ENCODE measurements around the gene CAMK2D. TPM values are rescaled to one million over a fixed set of nuclear protein-coding genes. Genes with fewer than 3 reads are reported as not detected.

The CAMK2D gene
- total and polyA plus RNA-seq, 2 experiments from 2014 or later: 4.9 to 14.6 TPM

DNA sequence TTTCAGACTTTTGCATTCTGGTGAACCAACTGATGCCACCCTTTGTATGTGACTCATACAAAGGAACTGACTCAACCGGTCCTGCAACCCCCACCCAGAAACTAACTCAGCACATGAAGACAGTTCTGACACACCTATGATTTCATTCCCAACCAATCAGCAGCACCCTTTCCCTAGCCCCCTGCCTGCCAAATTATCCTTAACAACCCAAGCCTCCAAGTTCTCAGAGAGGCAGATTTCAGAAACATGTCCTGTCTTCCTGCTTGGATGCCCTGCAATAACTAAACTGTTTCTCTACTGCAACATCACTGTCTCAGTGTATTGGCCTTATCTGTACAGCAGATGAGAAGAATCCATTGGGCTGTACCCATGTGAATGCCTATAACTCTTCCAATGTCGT is 284.7 kb downstream of the CAMK2D start (continued):
- no peak for TF ChIP-seq ZNF462 (CRISPR knock-in tag; IDR thresholded peaks at IDR 0.05)

DNA sequence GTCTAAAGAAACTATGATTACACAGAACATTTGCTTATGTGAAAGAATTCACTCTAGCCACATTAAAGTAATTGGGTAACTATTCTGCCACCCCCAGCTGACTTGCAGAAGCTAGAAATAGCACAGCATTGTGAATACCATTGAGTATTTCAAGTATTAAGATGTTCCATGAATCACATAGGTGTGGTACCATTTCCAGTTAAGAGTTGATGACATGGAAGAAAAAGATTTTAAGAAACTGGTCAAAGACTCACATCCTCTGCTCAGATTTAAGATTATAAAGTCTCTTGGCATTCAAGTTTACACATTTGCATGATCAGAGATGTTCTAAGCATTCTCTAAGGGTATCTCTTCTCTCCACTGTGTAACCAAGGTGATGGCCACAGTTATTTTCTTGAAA is 287.5 kb downstream of the CAMK2D start:
- peaks cover 19% of the 10 kb centered on the region; the same call in 2 of the 3 replicates for H3K36me3 Mint-ChIP-seq (ENCODE audit: low read depth)
- no peaks in the 10 kb centered on the region for H3K79me2 ChIP-seq (replicated peaks; ENCODE audit: insufficient read depth)
- H3K4me1 Mint-ChIP-seq: peaks cover 22% of the 10 kb centered on the region
- H3K27ac ChIP-seq (ENCODE audit: low read depth): no peak overlapping the region
- peaks cover 12% of the 10 kb centered on the region for H3K4me1 ChIP-seq (ENCODE audit: insufficient read depth)
- peaks cover 9% of the 10 kb centered on the region for H3K27me3 Mint-ChIP-seq (ENCODE audit: insufficient read depth, low read depth, poor library complexity)
- peaks cover 9% of the 10 kb centered on the region; the same call in 1 of the 2 replicates for H3K9me2 ChIP-seq (ENCODE audit: insufficient read depth)
- no peak overlapping the region for H3K4me2 ChIP-seq
- no peak for ATAC-seq
- H3K36me3 ChIP-seq (ENCODE audit: insufficient read depth): 0 out of 2 replicates have a peak, but pooled peaks cover 5% of the 10 kb centered on the region
- no peak overlapping the region for H3K4me3 Mint-ChIP-seq
- H2AFZ ChIP-seq: no peak overlapping the region
- peaks cover 12% of the 10 kb centered on the region for H3K9me3 Mint-ChIP-seq
- H3K27ac Mint-ChIP-seq: no peak overlapping the region
- no peak overlapping the region for H3K4me3 ChIP-seq
- no peak for DNase-seq (ENCODE audit: low spot score)
- no peaks in the 10 kb centered on the region for H3K27me3 ChIP-seq (ENCODE audit: insufficient read depth)
- H4K20me1 ChIP-seq (replicated peaks; ENCODE audit: insufficient read depth): no peaks in the 10 kb centered on the region
- no peaks in the 10 kb centered on the region for H3F3A ChIP-seq (replicated peaks; ENCODE audit: low read depth)
- no peak for TF ChIP-seq EZH2 (IDR thresholded peaks at IDR 0.05; ENCODE audit: low read depth, unreplicated experiment)
- no peak for TF ChIP-seq STAT1 (IDR thresholded peaks at IDR 0.05; ENCODE audit: unreplicated experiment)
- TF ChIP-seq NANOG (IDR thresholded peaks at IDR 0.05; ENCODE audit: borderline replicate concordance): no peak
- TF ChIP-seq JUNB (IDR thresholded peaks at IDR 0.05; ENCODE audit: unreplicated experiment): no peak
- no peak for TF ChIP-seq CREB1 (CRISPR knock-in tag; IDR thresholded peaks at IDR 0.05; ENCODE audit: low read depth)
- no peak for TF ChIP-seq EZH2phosphoT487 (IDR thresholded peaks at IDR 0.05; ENCODE audit: unreplicated experiment)
- TF ChIP-seq CTCF (conservative IDR thresholded peaks at IDR 0.05; ENCODE audit: low read depth in 2 of 2): no peak
- no peak for TF ChIP-seq ETS1 (IDR thresholded peaks at IDR 0.05)
- no peak for TF ChIP-seq REST (IDR thresholded peaks at IDR 0.05; ENCODE audit: unreplicated experiment)
- TF ChIP-seq ZNF331 (CRISPR knock-in tag; IDR thresholded peaks at IDR 0.05; ENCODE audit: low read depth): no peak
